AG08395 (cell line): ENCODE results near the gene C2orf69.

Experiments used
- DNase-seq: peaks from one replicate; pipeline ENCODE4 v3.0.0; 2012; ENCODE audit warnings: mixed read lengths, low spot score

C2orf69 gene

DNA sequence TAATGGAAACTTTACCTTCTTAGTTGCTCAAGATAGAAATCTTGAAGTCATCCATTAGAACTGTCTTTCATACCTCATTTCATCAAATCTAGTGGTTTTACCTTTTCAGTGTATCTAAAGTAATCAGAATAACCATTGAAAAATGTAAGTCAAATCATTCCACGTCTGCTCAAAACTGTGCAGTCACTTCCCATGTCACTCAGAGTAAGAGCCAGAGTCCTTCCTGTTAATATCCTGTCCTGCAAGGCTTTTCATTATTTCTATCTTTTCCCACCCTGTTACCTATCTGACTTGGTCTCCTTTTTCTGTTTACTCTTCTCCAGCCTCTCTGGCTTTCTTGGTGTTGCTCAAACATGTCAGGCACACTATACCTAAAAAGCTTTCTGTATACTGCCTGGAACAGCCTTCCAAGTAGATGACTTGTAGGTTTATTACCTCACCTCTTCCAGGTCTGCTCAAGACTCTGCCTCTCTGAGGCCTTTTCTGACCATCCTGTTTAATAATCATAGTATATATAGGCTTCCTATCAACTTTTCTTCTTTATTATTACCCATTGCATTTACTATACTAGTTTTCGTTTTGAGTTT is 3.4 kb downstream of the C2orf69 start:
- no peak for DNase-seq

- DNase-seq: no peak
Observed at GRCh38 chr2:199916980-199917379, 5.9 kb downstream of the C2orf69 start.

DNA sequence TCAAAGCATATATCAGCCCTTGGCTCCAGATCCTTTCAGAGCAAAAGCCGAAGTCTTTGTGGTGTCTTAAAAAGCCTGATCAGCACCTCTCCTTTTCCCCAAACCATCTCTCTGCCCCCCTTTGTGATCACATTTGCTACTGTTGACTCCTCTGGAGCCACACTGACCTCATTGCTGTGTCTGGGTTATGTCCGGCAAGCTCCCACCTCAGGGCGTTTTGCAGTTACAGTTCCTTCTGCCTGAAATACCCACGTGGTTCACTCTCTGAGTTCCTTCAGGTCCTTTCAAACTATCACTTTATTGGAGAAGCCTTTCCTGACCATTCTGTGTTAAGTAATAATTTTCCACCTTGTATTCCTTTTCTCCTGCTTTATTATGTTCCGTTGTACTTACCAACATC is 11.8 kb downstream of the C2orf69 start:
- no peak for DNase-seq

- DNase-seq: no peak
Observed at GRCh38 chr2:199923924-199924323, 12.8 kb downstream of the C2orf69 start.

GRCh38 chr2:199926806-199927205 is 15.7 kb downstream of the C2orf69 start:
- DNase-seq: no peak

DNA sequence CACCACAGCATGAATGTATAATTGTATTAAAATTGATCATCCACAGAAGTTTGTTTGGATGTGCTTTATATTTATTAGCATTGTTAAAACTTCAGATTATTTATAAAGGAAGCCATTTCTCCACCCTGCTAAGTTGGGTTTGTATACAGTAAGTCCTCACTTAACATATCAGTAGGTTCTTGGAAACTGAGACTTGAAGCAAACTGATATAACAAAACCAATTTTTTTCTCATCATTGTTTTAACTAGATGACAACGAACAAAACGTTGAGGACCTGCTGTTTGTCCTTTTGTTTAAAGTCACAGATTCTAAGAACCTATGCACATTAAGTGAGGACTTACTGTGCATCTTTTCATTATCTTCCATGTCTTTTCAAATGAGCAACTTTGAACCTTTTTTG is 17.1 kb downstream of the C2orf69 start:
- no peak for DNase-seq

- no peak for DNase-seq
Observed at GRCh38 chr2:199928626-199929025, 17.5 kb downstream of the C2orf69 start.

- DNase-seq: no peak
Observed at GRCh38 chr2:199929262-199929661, 18.2 kb downstream of the C2orf69 start.

DNA sequence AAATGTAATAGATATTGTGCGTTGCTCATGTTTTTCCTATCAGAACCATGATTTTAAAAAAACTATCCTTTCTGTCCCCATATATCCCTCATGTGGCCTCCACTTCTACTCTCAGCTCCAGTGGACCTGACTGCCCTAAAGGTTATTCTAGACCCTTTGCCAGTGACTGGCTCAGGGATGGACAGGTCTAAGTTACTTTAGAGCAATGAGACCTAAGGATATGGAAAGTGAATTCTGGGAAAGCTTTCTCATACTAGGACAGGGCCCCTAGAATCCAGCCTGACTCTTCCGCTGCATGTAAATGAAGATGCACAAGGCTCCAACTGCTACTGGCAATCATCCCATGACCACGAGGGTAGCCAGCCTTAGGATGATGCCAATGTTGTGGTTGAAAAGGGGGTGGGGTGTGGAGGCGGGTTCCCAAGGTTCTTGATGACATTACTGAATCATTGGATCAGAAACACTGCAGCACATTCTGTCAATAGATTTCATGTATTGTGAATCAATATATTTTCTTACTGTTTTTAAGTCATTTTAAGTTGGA is 21.3 kb downstream of the C2orf69 start:
- no peak for DNase-seq

DNA sequence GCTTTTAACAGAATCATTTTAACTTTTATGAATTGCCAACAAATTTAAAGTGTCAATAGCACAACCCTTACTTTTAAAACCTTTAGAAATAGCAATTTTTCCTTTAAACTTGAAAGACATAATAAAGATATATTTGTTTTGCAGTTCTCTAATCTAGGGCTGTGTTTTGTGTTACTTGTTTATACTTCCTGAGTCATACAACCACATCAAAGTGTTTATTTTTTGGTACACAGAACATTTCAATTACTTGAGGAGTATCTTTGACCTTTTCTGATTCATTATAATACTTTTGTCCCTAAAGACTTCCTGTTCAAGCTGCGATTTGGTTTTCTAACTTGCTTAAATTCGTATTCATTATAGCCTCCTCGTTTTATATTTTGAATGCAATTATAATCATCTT is 22.4 kb downstream of the C2orf69 start:
- no peak for DNase-seq

GRCh38 chr2:199936554-199936953 is 25.5 kb downstream of the C2orf69 start:
- no peak for DNase-seq

DNA sequence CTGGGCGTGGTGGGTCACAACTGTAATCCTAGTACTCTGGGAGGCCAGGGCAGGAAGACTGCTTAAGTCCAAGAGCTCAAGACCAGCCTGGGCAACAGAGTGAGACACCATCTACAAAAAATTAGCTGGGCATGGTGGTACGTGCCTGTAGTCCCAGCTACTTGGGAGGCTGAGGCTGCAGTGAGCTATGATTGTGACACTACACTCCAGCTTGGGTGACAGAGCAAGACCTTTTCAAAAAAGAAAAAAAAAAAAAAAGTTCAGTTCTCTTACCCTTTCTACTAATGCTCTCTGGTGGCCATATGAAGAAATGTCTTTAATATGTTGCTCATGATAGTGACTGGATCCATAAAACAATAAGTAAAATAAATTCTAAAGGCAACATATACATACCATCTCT is 29.3 kb downstream of the C2orf69 start:
- DNase-seq: peak; percentile 20

GRCh38 chr2:199943373-199943772 is 32.3 kb downstream of the C2orf69 start:
- DNase-seq: no peak

DNA sequence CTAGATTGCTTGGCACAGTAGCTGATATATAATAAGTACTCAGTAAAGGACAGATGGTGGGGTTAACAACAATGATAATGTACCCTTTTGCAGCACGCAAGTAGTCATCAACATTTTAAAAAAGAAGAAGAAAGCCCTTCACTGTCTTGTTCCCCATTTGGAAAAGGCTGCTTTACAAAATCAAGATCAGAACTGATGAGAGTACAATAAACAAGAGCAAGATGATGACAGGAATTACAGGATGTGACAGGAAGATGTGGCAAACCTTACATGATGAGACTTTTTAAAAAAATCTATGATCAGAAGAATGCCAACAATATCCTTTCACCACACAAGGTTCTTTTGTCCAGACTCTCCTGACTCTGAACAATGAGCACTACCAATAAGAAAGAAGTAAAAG is 35.1 kb downstream of the C2orf69 start:
- DNase-seq: no peak

GRCh38 chr2:199946836-199947235 is 35.7 kb downstream of the C2orf69 start:
- DNase-seq: peak; percentile 10

GRCh38 chr2:199950396-199950795 is 39.3 kb downstream of the C2orf69 start:
- DNase-seq: no peak

DNA sequence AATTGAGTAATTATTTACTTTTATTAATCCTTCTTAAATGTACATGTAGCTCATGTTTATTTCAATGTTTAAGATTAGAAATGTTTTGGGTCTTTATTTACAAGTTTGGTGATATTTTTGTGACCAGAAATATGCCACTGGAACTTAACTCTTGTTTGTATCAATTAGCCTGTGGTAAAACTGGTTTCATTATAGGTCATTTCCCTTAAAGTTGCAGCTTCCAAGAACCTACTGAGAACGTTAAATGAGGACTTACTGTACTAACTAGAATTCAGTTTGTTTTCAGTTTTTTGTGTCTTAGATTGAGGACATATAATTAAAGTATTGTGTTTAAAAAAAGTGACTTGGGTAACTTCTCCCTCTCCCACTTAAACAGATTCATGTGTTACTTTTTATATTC is 39.9 kb downstream of the C2orf69 start:
- DNase-seq: no peak

- no peak for DNase-seq
Observed at GRCh38 chr2:199955007-199955338, 43.9 kb downstream of the C2orf69 start.

GRCh38 chr2:199955339-199956061 is 44.4 kb downstream of the C2orf69 start, which contains the start of the genes MAIP1 and TYW5:
Gene MAIP1, plus strand, starts transcription at chr2:199955582. Its CDS starts 217 bp downstream, at chr2:199955799.
Gene TYW5, minus strand, starts transcription at chr2:199955491. Its CDS starts 21 bp downstream, at chr2:199955470.
- DNase-seq: peak; percentile 93

- no peak for DNase-seq
Observed at GRCh38 chr2:199956062-199956380, 44.9 kb downstream of the C2orf69 start.

DNA sequence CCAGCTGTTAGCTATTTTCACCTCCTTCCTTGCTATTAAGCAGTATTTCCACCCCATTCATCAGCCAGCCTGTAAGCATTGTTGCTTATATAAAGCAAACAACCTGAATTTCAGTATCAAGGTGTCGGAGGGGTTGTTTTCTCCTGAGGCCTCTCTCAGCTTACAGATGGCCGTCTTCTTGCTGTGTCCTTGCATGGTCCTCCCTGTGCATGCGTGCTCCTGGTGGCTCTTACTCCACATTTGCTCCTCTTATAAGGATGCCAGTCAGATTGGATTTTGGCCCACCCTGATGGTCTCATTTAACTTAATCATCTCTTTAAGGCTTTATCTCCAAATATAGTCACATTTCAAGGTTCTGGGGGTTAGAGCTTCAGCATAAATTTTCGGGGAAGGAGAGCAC is 46.9 kb downstream of the C2orf69 start:
- no peak for DNase-seq

GRCh38 chr2:199962203-199962602 is 51.1 kb downstream of the C2orf69 start:
- no peak for DNase-seq

- no peak for DNase-seq
Observed at GRCh38 chr2:199966405-199966804, 55.3 kb downstream of the C2orf69 start.

DNA sequence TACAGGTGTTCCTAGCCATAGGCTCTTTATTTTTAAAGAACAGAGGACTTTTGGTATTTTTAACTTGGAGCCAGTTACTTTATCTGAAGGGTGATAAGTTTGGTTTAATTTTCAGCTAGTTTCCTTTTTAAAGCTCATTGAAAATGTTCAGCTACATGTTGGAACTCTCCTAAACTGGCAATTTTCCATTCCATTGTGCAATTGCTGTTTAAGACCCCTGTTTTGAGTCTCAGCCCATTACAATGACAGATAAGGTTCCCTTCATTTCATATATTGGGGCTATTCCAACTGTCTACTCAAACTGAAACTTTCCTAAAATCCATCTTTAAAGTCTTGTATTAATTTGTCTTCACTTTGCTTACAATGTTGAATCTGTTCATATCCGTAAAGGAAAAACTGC is 55.9 kb downstream of the C2orf69 start:
- no peak for DNase-seq
